H9 (cell line): Measurements from ENCODE around the gene RHOJ. TPM values are rescaled to one million over a fixed set of nuclear protein-coding genes. Genes with fewer than 3 reads are reported as not detected.

ENCODE experiments used
- DNase-seq: peaks from one replicate; pipeline ENCODE4 v3.0.0-alpha.2; 2017
- H2AFZ ChIP-seq: one replicate; pipeline ENCODE4 v1.6.1; 2013; ENCODE audit warnings: mild to moderate bottlenecking, low read length, control low read depth, moderate library complexity
- H2AK5ac ChIP-seq: 2 replicates; pipeline ENCODE4 v1.6.1; 2013; ENCODE audit warnings: low read length, control low read depth, mixed read lengths; ENCODE audit not compliant: insufficient read length
- H2BK120ac ChIP-seq: one replicate; pipeline ENCODE4 v1.6.1; 2013; ENCODE audit warnings: low read depth, mild to moderate bottlenecking, low read length, control low read depth, inconsistent platforms; ENCODE audit not compliant: poor library complexity, severe bottlenecking
- H2BK12ac ChIP-seq: 2 replicates; pipeline ENCODE4 v1.6.1; 2013; ENCODE audit warnings: low read length, control low read depth, mixed read lengths, low read depth; ENCODE audit not compliant: insufficient read length
- H2BK15ac ChIP-seq: 2 replicates; pipeline ENCODE4 v1.6.1; 2013; ENCODE audit warnings: low read depth, low read length, control low read depth
- H2BK20ac ChIP-seq: one replicate; pipeline ENCODE4 v1.6.1; 2013; ENCODE audit warnings: low read depth, mild to moderate bottlenecking, low read length, control low read depth, inconsistent platforms; ENCODE audit not compliant: poor library complexity, severe bottlenecking
- H2BK5ac ChIP-seq: 2 replicates; pipeline ENCODE4 v1.6.1; 2013; ENCODE audit warnings: low read length, control low read depth, mixed read lengths; ENCODE audit not compliant: insufficient read length
- H3K14ac ChIP-seq: 2 replicates; pipeline ENCODE4 v1.6.1; 2013; ENCODE audit warnings: low read length, control low read depth; ENCODE audit not compliant: insufficient read depth
- H3K18ac ChIP-seq: 2 replicates; pipeline ENCODE4 v1.6.1; 2013; ENCODE audit warnings: low read depth, mild to moderate bottlenecking, mixed read lengths, low read length, control low read depth; ENCODE audit not compliant: insufficient read length
- H3K23ac ChIP-seq: 2 replicates; pipeline ENCODE4 v1.6.1; 2013; ENCODE audit warnings: low read length, control low read depth, mixed read lengths, low read depth; ENCODE audit not compliant: insufficient read length
- H3K23me2 ChIP-seq: 2 replicates; pipeline ENCODE4 v1.6.1; 2013; ENCODE audit warnings: low read depth, mild to moderate bottlenecking, mixed read lengths, low read length, control low read depth; ENCODE audit not compliant: insufficient read length, poor library complexity, severe bottlenecking
- H3K27ac ChIP-seq: 2 replicates; pipeline ENCODE4 v1.5.1; 2013; ENCODE audit warnings: low read length, control low read depth, mixed read lengths, low read depth; ENCODE audit not compliant: insufficient read length
- H3K27me3 ChIP-seq: 2 replicates; pipeline ENCODE4 v1.6.1; 2013; ENCODE audit warnings: low read length, control low read depth, inconsistent platforms; ENCODE audit not compliant: insufficient read depth
- H3K4ac ChIP-seq: 2 replicates; pipeline ENCODE4 v1.6.1; 2013; ENCODE audit warnings: low read depth, mild to moderate bottlenecking, control low read depth, inconsistent platforms, low read length, moderate library complexity
- H3K4me1 ChIP-seq: 2 replicates; pipeline ENCODE4 v1.6.1; 2013; ENCODE audit warnings: low read length, control low read depth, inconsistent platforms; ENCODE audit not compliant: insufficient read depth
- H3K4me2 ChIP-seq: 2 replicates; pipeline ENCODE4 v1.6.1; 2013; ENCODE audit warnings: low read length, control low read depth, mixed read lengths; ENCODE audit not compliant: insufficient read length, insufficient read depth
- H3K56ac ChIP-seq: 2 replicates; pipeline ENCODE4 v1.6.1; 2013; ENCODE audit warnings: low read depth, mild to moderate bottlenecking, mixed read lengths, low read length, control low read depth; ENCODE audit not compliant: insufficient read length
- H3K79me1 ChIP-seq: 2 replicates; pipeline ENCODE4 v1.6.1; 2013; ENCODE audit warnings: low read depth, mild to moderate bottlenecking, moderate library complexity, low read length, control low read depth, inconsistent platforms; ENCODE audit not compliant: insufficient read depth, poor library complexity, severe bottlenecking
- H3K79me2 ChIP-seq: 2 replicates; pipeline ENCODE4 v1.6.1; 2013; ENCODE audit warnings: low read length, control low read depth, inconsistent platforms; ENCODE audit not compliant: insufficient read depth
- H3K9ac ChIP-seq: 2 replicates; pipeline ENCODE4 v1.6.1; 2013; ENCODE audit warnings: low read length, control low read depth, mixed read lengths; ENCODE audit not compliant: insufficient read length; ENCODE audit errors: extremely low read depth
- H3K9me3 ChIP-seq: one replicate; pipeline ENCODE4 v1.6.1; 2013; ENCODE audit warnings: low read depth, low read length, inconsistent platforms; ENCODE audit not compliant: control insufficient read depth
- H3T11ph ChIP-seq: one replicate; pipeline ENCODE4 v1.6.1; 2013; ENCODE audit warnings: mild to moderate bottlenecking, low read length, control low read depth, inconsistent platforms
- H4K20me1 ChIP-seq: one replicate; pipeline ENCODE4 v1.6.1; 2013; ENCODE audit not compliant: control insufficient read depth, insufficient read length, insufficient read depth
- H4K5ac ChIP-seq: 2 replicates; pipeline ENCODE4 v1.6.1; 2013; ENCODE audit warnings: low read depth, mild to moderate bottlenecking, mixed read lengths, low read length, control low read depth; ENCODE audit not compliant: insufficient read length
- H4K8ac ChIP-seq: replicated peaks from 2 replicates; pipeline ENCODE4 v1.6.1; 2013; ENCODE audit warnings: low read length, control low read depth, mixed read lengths, low read depth; ENCODE audit not compliant: insufficient read length
- H4K91ac ChIP-seq: 2 replicates; pipeline ENCODE4 v1.6.1; 2013; ENCODE audit warnings: low read depth, mild to moderate bottlenecking, moderate library complexity, mixed read lengths, low read length, control low read depth; ENCODE audit not compliant: insufficient read length
- H3K27ac Mint-ChIP-seq, 3 experiments: 2 replicates in 2 of 3; 3 replicates in 1 of 3; pipeline ENCODE4 v1.8.0; 2020 to 2021; ENCODE audit warnings: mixed read lengths in 3 of 3, mild to moderate bottlenecking in 1 of 3, moderate library complexity in 1 of 3
- H3K27me3 Mint-ChIP-seq: 2 replicates; pipeline ENCODE4 v1.8.0; 2021; ENCODE audit warnings: low read depth, mild to moderate bottlenecking, moderate library complexity, mixed read lengths
- H3K36me3 Mint-ChIP-seq, 3 experiments: 2 replicates in 2 of 3; 3 replicates in 1 of 3; pipeline ENCODE4 v1.8.0; 2020 to 2021; ENCODE audit warnings: low read depth in 3 of 3, mixed read lengths in 3 of 3; ENCODE audit not compliant: insufficient read depth in 1 of 3
- H3K4me1 Mint-ChIP-seq, 2 experiments: 2 replicates each; pipeline ENCODE4 v1.8.0; 2020; ENCODE audit warnings: mixed read lengths in 2 of 2
- H3K4me3 Mint-ChIP-seq, 2 experiments: 2 replicates in 1 of 2; 3 replicates in 1 of 2; pipeline ENCODE4 v1.8.0; 2020 to 2021; ENCODE audit warnings: mild to moderate bottlenecking in 2 of 2, mixed read lengths in 2 of 2, moderate library complexity in 1 of 2
- H3K9me3 Mint-ChIP-seq, 2 experiments: 2 replicates in 1 of 2; 3 replicates in 1 of 2; pipeline ENCODE4 v1.8.0; 2020; ENCODE audit warnings: mild to moderate bottlenecking in 2 of 2, mixed read lengths in 2 of 2, moderate library complexity in 1 of 2
- CTCF ChIP-seq: fragments of 200-600 bp; sonication (generic); conservative IDR thresholded peaks from 3 replicates; pipeline ENCODE4 v1.8.0; 2021; ENCODE audit warnings: antibody characterized with exemption, mild to moderate bottlenecking
- WGBS: extraction: QIAGEN DNeasy Blood & Tissue Kit; methylation state at CpG from one replicate; pipeline ENCODE4 v1.1.7; 2013; ENCODE audit warnings: missing lambda C conversion rate, low lambda C conversion rate, mixed read lengths; ENCODE audit not compliant: insufficient read length; ENCODE audit errors: extremely low coverage; 5-methylcytosine and 5-hydroxymethylcytosine counted together
- total RNA-seq: library from RNA; stranded (reverse); gene quantifications from 2 replicates; pipeline ENCODE4 v1.2.1, GENCODE V29; 2021

The RHOJ gene
- total RNA-seq, 1 experiment from 2014 or later = not detected

- no peak overlapping the region for H3K27ac ChIP-seq
- H2BK120ac ChIP-seq = no peak overlapping the region
- no peak overlapping the region for H2BK12ac ChIP-seq
- H2BK15ac ChIP-seq = no peak overlapping the region
- peaks cover 13 to 22% of the 10 kb centered on the region in 2 experiments for H3K9me3 Mint-ChIP-seq
- no peak overlapping the region for H3K4me3 Mint-ChIP-seq
- H3K14ac ChIP-seq = no peak overlapping the region
- H3K4ac ChIP-seq = no peak overlapping the region
- no peaks in the 10 kb centered on the region for H3K23me2 ChIP-seq
- H3K56ac ChIP-seq = no peak overlapping the region
- no peak overlapping the region for H3K18ac ChIP-seq
- peaks cover 7% of the 10 kb centered on the region for H3K9me3 ChIP-seq
- H4K20me1 ChIP-seq = no peaks in the 10 kb centered on the region
- H3K27me3 ChIP-seq = no peaks in the 10 kb centered on the region; the same call in 1 of the 2 replicates
- no peak overlapping the region for H4K5ac ChIP-seq
- no peaks in the 10 kb centered on the region; a peak in 1 of 4 replicates for H3K4me1 Mint-ChIP-seq
- no peaks in the 10 kb centered on the region for H3K4me1 ChIP-seq
- H3K79me2 ChIP-seq = no peaks in the 10 kb centered on the region
- no peak for DNase-seq
- no peak overlapping the region for H2AK5ac ChIP-seq
- H3T11ph ChIP-seq = no peak overlapping the region
- no peak overlapping the region for H2AFZ ChIP-seq
- no peak overlapping the region for H3K27ac Mint-ChIP-seq
- H3K79me1 ChIP-seq = no peaks in the 10 kb centered on the region
- no CpG with 5 or more reads among the region's 2 CpGs for WGBS
- no peak overlapping the region for H3K4me2 ChIP-seq
- H4K8ac ChIP-seq = no peak overlapping the region
- H3K23ac ChIP-seq = no peak overlapping the region
- no peak overlapping the region for H2BK20ac ChIP-seq
- H3K9ac ChIP-seq = no peak overlapping the region
- no peak overlapping the region for H2BK5ac ChIP-seq
- no peak for TF ChIP-seq CTCF
- peaks cover 10 to 13% (median 12%) of the 10 kb centered on the region in 3 experiments; a peak in 6 of 7 replicates for H3K36me3 Mint-ChIP-seq
- H4K91ac ChIP-seq = no peak overlapping the region
- no peaks in the 10 kb centered on the region for H3K27me3 Mint-ChIP-seq
These were observed 11.0 kb upstream of the RHOJ start for GRCh38 chr14:63193236-63193635.
